Renal cortical epithelial cell (primary cell): ENCODE measurements around the gene INHBE. TPM values are rescaled to one million over a fixed set of nuclear protein-coding genes. Genes with fewer than 3 reads are reported as not detected.
A peak's percentile ranks its signal among the peaks of the same experiment; 100 is the strongest.
"Not testable (repeated sequence)": the region's sequence is repeated elsewhere in the genome, so short reads cannot be mapped to it uniquely, and the experiment has no call there.

Experiments used
- DNase-seq: peaks from one replicate; pipeline ENCODE4 v3.0.0-alpha.2; 2011; ENCODE audit warnings: low read depth
- total RNA-seq: library from RNA; depleted of rRNA; stranded (reverse); fragments of >200 nt; gene quantifications from 2 replicates; pipeline ENCODE4 v1.2.3, GENCODE V29; 2014

The INHBE gene
- total RNA-seq, 1 donor from 2014 or later, result 1.0 TPM

GRCh38 chr12:57441393-57441792, 13.7 kb upstream of the INHBE start:
- not testable (repeated sequence) for DNase-seq

- DNase-seq, result no peak
Measured at GRCh38 chr12:57441846-57442427, 13.2 kb upstream of the INHBE start.

- DNase-seq, result not testable (repeated sequence)
Measured at GRCh38 chr12:57444337-57444736, 10.8 kb upstream of the INHBE start.

GRCh38 chr12:57444744-57445143, 10.4 kb upstream of the INHBE start:
- DNase-seq, result no peak

- DNase-seq, result no peak
Measured at GRCh38 chr12:57446292-57446960, 8.7 kb upstream of the INHBE start.

- DNase-seq, result no peak
Measured at GRCh38 chr12:57448669-57449068, 6.4 kb upstream of the INHBE start.

- no peak for DNase-seq
Measured at GRCh38 chr12:57449375-57449774, 5.7 kb upstream of the INHBE start.

- no peak for DNase-seq
Measured at GRCh38 chr12:57450057-57450456, 5.0 kb upstream of the INHBE start.

GRCh38 chr12:57451233-57451778, 3.8 kb upstream of the INHBE start:
- no peak for DNase-seq

GRCh38 chr12:57452181-57452936, 2.7 kb upstream of the INHBE start:
- no peak for DNase-seq

- peak; percentile 56 for DNase-seq
Measured at GRCh38 chr12:57452937-57453509, 2.1 kb upstream of the INHBE start.

- no peak for DNase-seq
Measured at GRCh38 chr12:57454213-57454565, 918 bp upstream of the INHBE start.

GRCh38 chr12:57455374-57456144, 452 bp downstream of the INHBE start:
- no peak for DNase-seq

GRCh38 chr12:57456145-57456700, 1.1 kb downstream of the INHBE start:
- peak; percentile 41 for DNase-seq

- DNase-seq, result no peak
Measured at GRCh38 chr12:57456737-57457490, 1.8 kb downstream of the INHBE start.

- no peak for DNase-seq
Measured at GRCh38 chr12:57458665-57459054, 3.6 kb downstream of the INHBE start.

GRCh38 chr12:57459055-57459749, 4.1 kb downstream of the INHBE start:
- DNase-seq, result peak; percentile 87

GRCh38 chr12:57459750-57460467, 4.8 kb downstream of the INHBE start, which contains the start of gene GLI1:
Gene GLI1, plus strand, starts transcription at chr12:57459785. Its CDS starts 3,907 bp downstream, at chr12:57463692.
- DNase-seq, result no peak

GRCh38 chr12:57460468-57460784, 5.3 kb downstream of the INHBE start:
- no peak for DNase-seq
